Uterus (tissue), 4 donors: Measurements from ENCODE around the gene BTLA. TPM values are rescaled to one million over a fixed set of nuclear protein-coding genes. Genes with fewer than 3 reads are reported as not detected.
"Not testable (repeated sequence)": the region's sequence is repeated elsewhere in the genome, so short reads cannot be mapped to it uniquely, and the experiment has no call there.

ENCODE experiments used
- DNase-seq, 2 donors: peaks; one replicate each; pipeline ENCODE4 v3.0.0-alpha.2; 2019 to 2020
- H3K27ac ChIP-seq, 2 donors: fragments of 200-600 bp; sonication (generic); 1 replicate in 1 of 2; 2 replicates in 1 of 2; pipeline ENCODE4 v1.5.1; 2016 to 2018
- H3K27me3 ChIP-seq, 2 donors: fragments of 200-600 bp; sonication (generic); one replicate each; pipeline ENCODE4 v1.5.1; 2018 to 2019; ENCODE audit warnings: control low read depth in 1 of 2
- H3K36me3 ChIP-seq, 2 donors: fragments of 200-600 bp; sonication (generic); one replicate each; pipeline ENCODE4 v1.5.1; 2019; ENCODE audit warnings: control low read depth in 1 of 2
- H3K4me1 ChIP-seq, 2 donors: fragments of 200-600 bp; sonication (generic); one replicate each; pipeline ENCODE4 v1.5.1; 2018 to 2019; ENCODE audit warnings: control low read depth in 1 of 2
- H3K4me3 ChIP-seq, 2 donors: fragments of 200-600 bp; sonication (generic); 1 replicate in 1 of 2; 2 replicates in 1 of 2; pipeline ENCODE4 v1.5.1; 2018 to 2019; ENCODE audit warnings: mild to moderate bottlenecking in 1 of 2
- H3K9me3 ChIP-seq, 2 donors: fragments of 200-600 bp; sonication (generic); one replicate each; pipeline ENCODE4 v1.5.1; 2019; ENCODE audit warnings: control low read depth in 1 of 2
- POLR2A ChIP-seq, 2 donors: fragments of 450-650 bp; IDR thresholded peaks; one replicate each; pipeline ENCODE4 v1.6.1; 2016; ENCODE audit warnings: antibody characterized with exemption in 2 of 2, mild to moderate bottlenecking in 1 of 2, moderate library complexity in 1 of 2
- intact Hi-C: fragments of 100-400 bp; cut with DNase I; formaldehyde crosslinking; loops from one replicate; pipeline ENCODE4 v1.15.1; 2023; ENCODE audit warnings: low total_unique reads
- total RNA-seq, 4 donors: library from RNA; depleted of rRNA in 3 of 4; stranded (reverse); fragments of >200 nt in 3 of 4; gene quantifications; one replicate each; pipeline versions ENCODE4 v1.1.0 to v1.2.4, GENCODE V29; 2014 to 2023
- TF ChIP-seq, protein P1 (sequence below), 4 experiments: fragments of 200-600 bp in 2 of 4; fragments of 450-650 bp in 2 of 4; sonication (generic) in 2 of 4; IDR thresholded peaks; one replicate each; pipeline ENCODE4 v1.5.1; 2016 to 2019; ENCODE audit warnings: antibody characterized with exemption in 4 of 4, mild to moderate bottlenecking in 2 of 4, moderate library complexity in 1 of 4
- donor health status: DM: yes; HTN: yes; CAD: no.

Gene BTLA
- total RNA-seq, 4 donors from 2014 or later: 0.62 to 0.70 TPM; not detected in 2

DNA sequence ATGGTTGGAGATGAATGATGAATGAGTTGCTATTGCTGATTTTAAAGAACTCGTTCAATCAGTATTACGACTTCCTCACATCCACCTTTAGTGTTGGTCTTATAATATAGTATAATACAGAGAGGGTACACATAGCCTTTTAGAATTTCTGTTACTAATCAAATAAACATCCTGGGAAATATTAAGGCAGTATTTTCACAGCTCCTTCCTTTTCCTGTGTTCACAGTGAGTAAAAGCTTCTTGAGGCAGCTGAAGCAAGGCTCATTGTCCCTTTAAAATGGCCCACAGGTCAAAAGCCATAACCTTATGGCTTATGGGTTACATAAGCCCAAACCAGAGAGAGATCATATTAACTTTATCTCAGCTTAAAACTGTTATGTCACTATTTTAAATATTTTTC is 1.3 kb upstream of the BTLA start:
- Histone ChIP-seq H3K27me3 (no peaks in the 10 kb centered on the region), H3K9me3 (no peaks in the 10 kb centered on the region), H3K36me3 (no peaks in the 10 kb centered on the region), H3K27ac (no peak overlapping the region), H3K4me1 (no peaks in the 10 kb centered on the region), H3K4me3 (no peak overlapping the region)
- DNase-seq: no peak
- no peak for TF ChIP-seq POLR2A (IDR thresholded peaks at IDR 0.05)
- TF ChIP-seq, protein P1, sequence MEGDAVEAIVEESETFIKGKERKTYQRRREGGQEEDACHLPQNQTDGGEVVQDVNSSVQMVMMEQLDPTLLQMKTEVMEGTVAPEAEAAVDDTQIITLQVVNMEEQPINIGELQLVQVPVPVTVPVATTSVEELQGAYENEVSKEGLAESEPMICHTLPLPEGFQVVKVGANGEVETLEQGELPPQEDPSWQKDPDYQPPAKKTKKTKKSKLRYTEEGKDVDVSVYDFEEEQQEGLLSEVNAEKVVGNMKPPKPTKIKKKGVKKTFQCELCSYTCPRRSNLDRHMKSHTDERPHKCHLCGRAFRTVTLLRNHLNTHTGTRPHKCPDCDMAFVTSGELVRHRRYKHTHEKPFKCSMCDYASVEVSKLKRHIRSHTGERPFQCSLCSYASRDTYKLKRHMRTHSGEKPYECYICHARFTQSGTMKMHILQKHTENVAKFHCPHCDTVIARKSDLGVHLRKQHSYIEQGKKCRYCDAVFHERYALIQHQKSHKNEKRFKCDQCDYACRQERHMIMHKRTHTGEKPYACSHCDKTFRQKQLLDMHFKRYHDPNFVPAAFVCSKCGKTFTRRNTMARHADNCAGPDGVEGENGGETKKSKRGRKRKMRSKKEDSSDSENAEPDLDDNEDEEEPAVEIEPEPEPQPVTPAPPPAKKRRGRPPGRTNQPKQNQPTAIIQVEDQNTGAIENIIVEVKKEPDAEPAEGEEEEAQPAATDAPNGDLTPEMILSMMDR (IDR thresholded peaks at IDR 0.05): no peak
- intact Hi-C loops: no loop called here

GRCh38 chr3:112497897-112498548 is 1.2 kb downstream of the BTLA start:
- Histone ChIP-seq H3K4me1 (no peaks in the 10 kb centered on the region), H3K36me3 (no peaks in the 10 kb centered on the region), H3K4me3 (no peak overlapping the region), H3K9me3 (no peaks in the 10 kb centered on the region), H3K27ac (no peak overlapping the region), H3K27me3 (no peaks in the 10 kb centered on the region)
- intact Hi-C loops: no loop called here
- no peak for TF ChIP-seq POLR2A (IDR thresholded peaks at IDR 0.05)
- TF ChIP-seq, protein P1 (IDR thresholded peaks at IDR 0.05): no peak
- no peak for DNase-seq

DNA sequence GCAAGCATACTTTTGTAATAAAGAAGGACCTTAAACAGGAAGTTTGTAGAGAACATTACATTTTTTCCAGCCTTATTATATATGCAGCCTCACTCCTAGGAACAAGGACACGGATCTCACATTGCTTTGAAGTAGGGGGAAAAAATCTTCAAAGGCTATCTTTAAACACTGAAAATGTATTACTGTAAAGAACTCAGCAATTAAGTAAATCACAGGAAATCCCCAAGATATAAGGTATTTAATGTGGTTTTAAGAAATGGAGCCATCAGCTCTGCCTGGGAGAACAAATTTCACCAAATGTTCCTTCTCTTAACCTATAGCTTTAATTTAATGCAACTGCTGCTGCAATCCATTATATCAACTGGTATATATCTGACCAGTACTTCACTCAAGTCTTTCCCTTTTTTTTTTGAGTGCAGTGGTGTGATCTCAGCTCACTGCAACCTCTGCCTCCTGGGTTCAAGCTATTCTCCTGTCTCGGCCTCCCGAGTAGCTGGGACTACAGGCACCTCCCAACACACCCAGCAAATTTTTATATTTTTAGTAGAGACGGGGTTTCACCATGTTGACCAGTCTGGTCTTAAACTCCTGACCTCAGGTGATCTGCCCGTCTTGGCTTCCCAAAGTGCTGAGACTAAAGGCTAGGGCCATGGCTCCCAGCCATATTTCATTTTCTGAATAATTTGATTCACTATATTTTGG is 2.8 kb downstream of the BTLA start:
- no peaks in the 10 kb centered on the region for H3K9me3 ChIP-seq

GRCh38 chr3:112494448-112494767 is 4.9 kb downstream of the BTLA start:
- H3K4me3 ChIP-seq, H3K27ac ChIP-seq, H3K36me3 ChIP-seq, H3K27me3 ChIP-seq, intact Hi-C loops, DNase-seq, H3K9me3 ChIP-seq, H3K4me1 ChIP-seq: not testable (repeated sequence)

More for the DNA sequence above, 2.8 kb downstream of the BTLA start:
- H3K27ac ChIP-seq: no peak overlapping the region
- intact Hi-C loops: no loop called here
- no peaks in the 10 kb centered on the region for H3K36me3 ChIP-seq
- no peak for TF ChIP-seq POLR2A (IDR thresholded peaks at IDR 0.05)
- TF ChIP-seq, protein P1 (IDR thresholded peaks at IDR 0.05): no peak
- H3K4me3 ChIP-seq: no peak overlapping the region
- DNase-seq: no peak
- no peaks in the 10 kb centered on the region for H3K4me1 ChIP-seq
- no peaks in the 10 kb centered on the region for H3K27me3 ChIP-seq

DNA sequence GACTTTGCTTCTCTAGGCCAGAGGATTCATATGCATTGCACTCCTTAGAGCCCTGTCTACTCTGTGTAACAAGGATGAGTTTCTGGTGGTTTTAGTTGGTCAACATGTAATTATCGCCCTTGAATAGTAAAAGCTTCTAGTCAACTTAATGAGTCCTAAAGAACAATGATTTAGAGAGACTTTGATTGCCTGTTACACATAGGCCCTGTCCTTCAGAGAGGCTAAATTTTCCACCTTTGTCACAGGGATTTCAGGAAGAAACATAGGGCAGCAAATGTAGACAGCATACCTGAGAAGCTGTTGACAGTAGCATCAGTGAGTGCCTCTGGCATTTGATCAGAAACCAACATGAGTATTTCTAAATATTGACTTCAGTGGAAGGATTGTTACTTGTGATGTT is 7.1 kb downstream of the BTLA start:
- no peaks in the 10 kb centered on the region for H3K9me3 ChIP-seq
- H3K36me3 ChIP-seq: no peaks in the 10 kb centered on the region
- no peak overlapping the region for H3K4me3 ChIP-seq
- no peaks in the 10 kb centered on the region for H3K27me3 ChIP-seq
- DNase-seq: no peak
- H3K27ac ChIP-seq: no peak overlapping the region
- no peaks in the 10 kb centered on the region for H3K4me1 ChIP-seq
- TF ChIP-seq POLR2A (IDR thresholded peaks at IDR 0.05): no peak
- intact Hi-C loops: no loop called here

DNA sequence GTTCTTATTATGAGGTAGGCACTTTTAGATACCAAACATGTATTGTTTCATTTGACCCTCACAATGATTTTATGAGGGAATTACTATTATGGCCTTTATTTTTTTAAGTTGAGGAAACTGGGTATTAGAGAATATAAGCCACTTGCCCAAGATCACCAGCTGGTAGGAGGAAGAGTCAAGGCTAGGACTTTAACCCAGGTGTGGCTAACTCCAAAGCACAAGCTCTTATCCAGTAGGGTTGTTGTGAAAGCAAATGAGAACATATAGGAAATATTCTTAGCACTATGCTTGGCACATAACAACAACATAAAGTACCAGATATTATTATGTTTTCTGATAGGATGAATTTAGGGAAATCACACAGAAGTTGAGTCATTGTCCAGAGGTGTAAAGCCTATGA is 7.9 kb downstream of the BTLA start:
- Histone ChIP-seq H3K4me1 (no peaks in the 10 kb centered on the region), H3K4me3 (no peak overlapping the region), H3K36me3 (no peaks in the 10 kb centered on the region), H3K27me3 (no peaks in the 10 kb centered on the region), H3K9me3 (no peaks in the 10 kb centered on the region), H3K27ac (no peak overlapping the region)
- intact Hi-C loops: no loop called here
- DNase-seq: no peak
- TF ChIP-seq, protein P1 (IDR thresholded peaks at IDR 0.05): no peak
- TF ChIP-seq POLR2A (IDR thresholded peaks at IDR 0.05): no peak
